B cell (primary cell): ENCODE measurements around the gene TSBP1.

Source experiments
- CTCF ChIP-seq: fragments of 200-600 bp; IDR thresholded peaks from one replicate; pipeline ENCODE4 v1.8.0; 2022; ENCODE audit warnings: antibody characterized with exemption, mild to moderate bottlenecking
- EZH2 ChIP-seq: IDR thresholded peaks from 2 replicates; pipeline ENCODE4 v1.6.1; 2012; ENCODE audit warnings: borderline replicate concordance, low read depth, mild to moderate bottlenecking, moderate library complexity, low read length; ENCODE audit not compliant: insufficient read depth, poor library complexity, severe bottlenecking

GRCh38 chr6:32369660-32370059 lies 2.0 kb downstream of the TSBP1 start:
- TF ChIP-seq CTCF (no peak), EZH2 (no peak)
